ENCODE measurements around the gene RPL12.

- TF ChIP-seq CTCF (IDR thresholded peaks at IDR 0.05), result no peak
- TF ChIP-seq EP300 (IDR thresholded peaks at IDR 0.05; ENCODE audit: low read depth), result no peak
- TF ChIP-seq POLR2A (IDR thresholded peaks at IDR 0.05), result no peak
These were observed 12.7 kb upstream of the RPL12 start for GRCh38 chr9:127463911-127464310.
